CD4-positive, alpha-beta T cell treated with Interleukin-17A for 4 hours (primary cell): ENCODE results near the gene SPIN3.
A peak's percentile ranks its signal among the peaks of the same experiment; 100 is the strongest.
"Not testable (repeated sequence)": the region's sequence is repeated elsewhere in the genome, so short reads cannot be mapped to it uniquely, and the experiment has no call there.

ENCODE experiments used
- DNase-seq: peaks from one replicate; pipeline ENCODE4 v3.0.0-alpha.2; 2020; ENCODE audit warnings: mixed read lengths

The SPIN3 gene

GRCh38 chrX:56995271-56995994, at the start of gene SPIN3:
Gene SPIN3, minus strand, starts transcription at chrX:56995541. Its CDS starts 594 bp downstream, at chrX:56994947.
- peak; percentile 75 for DNase-seq

- DNase-seq, result no peak
Observed at GRCh38 chrX:57044245-57044644, 48.9 kb upstream of the SPIN3 start.

GRCh38 chrX:57037265-57037664, 41.9 kb upstream of the SPIN3 start:
- DNase-seq, result not testable (repeated sequence)

GRCh38 chrX:56994375-56995270, 718 bp downstream of the SPIN3 start:
- DNase-seq, result peak; percentile 22

GRCh38 chrX:56987741-56988140, 7.6 kb downstream of the SPIN3 start:
- no peak for DNase-seq

- DNase-seq, result no peak
Observed at GRCh38 chrX:56986138-56986537, 9.2 kb downstream of the SPIN3 start.

GRCh38 chrX:56978172-56978571, 17.2 kb downstream of the SPIN3 start:
- peak; percentile 61 for DNase-seq

- no peak for DNase-seq
Observed at GRCh38 chrX:56975611-56976010, 19.7 kb downstream of the SPIN3 start.

GRCh38 chrX:56974408-56974807, 20.9 kb downstream of the SPIN3 start:
- DNase-seq, result no peak

- DNase-seq, result no peak
Observed at GRCh38 chrX:56969559-56969958, 25.8 kb downstream of the SPIN3 start.

- no peak for DNase-seq
Observed at GRCh38 chrX:56968980-56969379, 26.4 kb downstream of the SPIN3 start.

- DNase-seq, result no peak
Observed at GRCh38 chrX:56963377-56963776, 32.0 kb downstream of the SPIN3 start.

GRCh38 chrX:56947699-56948098, 47.6 kb downstream of the SPIN3 start:
- no peak for DNase-seq

GRCh38 chrX:56946201-56946600, 49.1 kb downstream of the SPIN3 start:
- not testable (repeated sequence) for DNase-seq

- DNase-seq, result not testable (repeated sequence)
Observed at GRCh38 chrX:56945226-56945625, 50.1 kb downstream of the SPIN3 start.

GRCh38 chrX:56943264-56943663, 52.1 kb downstream of the SPIN3 start:
- no peak for DNase-seq
